ENCODE results near the gene GTF3C5.

GRCh38 chr9:133099726-133100505 is 69.1 kb downstream of the GTF3C5 start:
- TF ChIP-seq NFYB (CRISPR knock-in tag; conservative IDR thresholded peaks at IDR 0.05; ENCODE audit: low read depth) (no peak), USF1 (CRISPR knock-in tag; IDR thresholded peaks at IDR 0.05) (no peak), CTCF (IDR thresholded peaks at IDR 0.05) (no peak), FOXK1 (CRISPR knock-in tag; IDR thresholded peaks at IDR 0.05) (no peak), ZNF512 (CRISPR knock-in tag; IDR thresholded peaks at IDR 0.05; ENCODE audit: borderline replicate concordance) (no peak), ZBTB43 (CRISPR knock-in tag; IDR thresholded peaks at IDR 0.05) (no peak), ARID4B (CRISPR knock-in tag; IDR thresholded peaks at IDR 0.05; ENCODE audit: borderline replicate concordance) (no peak), ZBTB21 (CRISPR knock-in tag; IDR thresholded peaks at IDR 0.05; ENCODE audit: borderline replicate concordance) (no peak), NR1H2 (CRISPR knock-in tag; IDR thresholded peaks at IDR 0.05) (no peak), SMAD3 (CRISPR knock-in tag; IDR thresholded peaks at IDR 0.05; ENCODE audit: borderline replicate concordance) (no peak), ATF2 (CRISPR knock-in tag; IDR thresholded peaks at IDR 0.05; ENCODE audit: borderline replicate concordance, low read depth) (no peak), TEAD4 (CRISPR knock-in tag; IDR thresholded peaks at IDR 0.05) (no peak), MLX (CRISPR knock-in tag; IDR thresholded peaks at IDR 0.05) (no peak), ESRRA (CRISPR knock-in tag; IDR thresholded peaks at IDR 0.05; ENCODE audit: borderline replicate concordance) (no peak)

All from WTC11 (cell line).